HT1080 (cell line): Measurements from ENCODE around the gene TMC7. TPM values are rescaled to one million over a fixed set of nuclear protein-coding genes. Genes with fewer than 3 reads are reported as not detected.
"Not testable (repeated sequence)": the region's sequence is repeated elsewhere in the genome, so short reads cannot be mapped to it uniquely, and the experiment has no call there.

Experiments
- DNase-seq: peaks from one replicate; pipeline ENCODE4 v3.0.0-alpha.2; 2015; ENCODE audit warnings: low read depth
- polyA plus RNA-seq, 2 experiments: library from polyadenylated mRNA; depleted of rRNA; stranded (reverse); fragments of >200 nt; gene quantifications; 2 replicates each; pipeline ENCODE4 v1.2.3, GENCODE V29; 2015
- total RNA-seq: library from RNA; depleted of rRNA; stranded (reverse); fragments of >200 nt; shearing (Covaris generic); gene quantifications from 2 replicates; pipeline ENCODE4 v1.2.3, GENCODE V29; 2014; rRNA removed

Gene TMC7
- 12.5 TPM in 2 replicates for total RNA-seq
- polyA plus RNA-seq (2015; cell fraction: cytosol; rRNA removed), result 14.0 and 15.7 TPM in 2 replicates
- 34.4 and 36.3 TPM in 2 replicates for polyA plus RNA-seq (2015; cell fraction: nucleus; rRNA removed)

GRCh38 chr16:18983565-18984434, at the start of gene TMC7:
Gene TMC7 (plus strand): TSS chr16:18983934. CDS start chr16:18984064, 130 bp downstream.
- peak; percentile 88 for DNase-seq

GRCh38 chr16:18936727-18937340, 46.9 kb upstream of the TMC7 start:
- DNase-seq, result no peak

GRCh38 chr16:18937390-18937789, 46.3 kb upstream of the TMC7 start:
- no peak for DNase-seq

GRCh38 chr16:18938986-18939385, 44.7 kb upstream of the TMC7 start:
- DNase-seq, result no peak

GRCh38 chr16:18941471-18941870, 42.3 kb upstream of the TMC7 start:
- no peak for DNase-seq

- DNase-seq, result no peak
Measured at GRCh38 chr16:18942061-18942460, 41.7 kb upstream of the TMC7 start.

GRCh38 chr16:18943414-18943813, 40.3 kb upstream of the TMC7 start:
- no peak for DNase-seq

GRCh38 chr16:18945233-18945632, 38.5 kb upstream of the TMC7 start:
- no peak for DNase-seq

GRCh38 chr16:18948372-18949020, 35.2 kb upstream of the TMC7 start:
- DNase-seq, result no peak

GRCh38 chr16:18950469-18951185, 33.1 kb upstream of the TMC7 start:
- DNase-seq, result no peak

- DNase-seq, result no peak
Measured at GRCh38 chr16:18953547-18953946, 30.2 kb upstream of the TMC7 start.

- not testable (repeated sequence) for DNase-seq
Measured at GRCh38 chr16:18955874-18956580, 27.7 kb upstream of the TMC7 start.

- DNase-seq, result not testable (repeated sequence)
Measured at GRCh38 chr16:18956658-18957241, 27.0 kb upstream of the TMC7 start.

- DNase-seq, result no peak
Measured at GRCh38 chr16:18958621-18959029, 25.1 kb upstream of the TMC7 start.

GRCh38 chr16:18959031-18959505, 24.7 kb upstream of the TMC7 start:
- peak; percentile 36 for DNase-seq

- DNase-seq, result no peak
Measured at GRCh38 chr16:18965555-18965954, 18.2 kb upstream of the TMC7 start.

- no peak for DNase-seq
Measured at GRCh38 chr16:18966791-18967190, 16.9 kb upstream of the TMC7 start.

GRCh38 chr16:18969050-18969854, 14.5 kb upstream of the TMC7 start:
- DNase-seq, result peak; percentile 69

- peak; percentile 35 for DNase-seq
Measured at GRCh38 chr16:18969855-18970240, 13.9 kb upstream of the TMC7 start.
